K562 (cell line): ENCODE results near the gene FBL.

Experiments
- CCAR2 ChIP-seq: fragments of 200-400 bp; formaldehyde crosslinking; IDR thresholded peaks from 2 replicates; pipeline ENCODE4 v1.6.1; 2017; ENCODE audit warnings: mild to moderate bottlenecking, low read depth, low read length
- CREB1 ChIP-seq, 2 experiments: sonication (generic) in 1 of 2; formaldehyde crosslinking in 1 of 2; IDR thresholded peaks; 2 replicates each; pipeline versions ENCODE4 v1.6.1 to v1.8.0; 2012 to 2022; ENCODE audit warnings: inconsistent platforms in 1 of 2, mild to moderate bottlenecking in 1 of 2, missing genetic modification reagents in 1 of 2, moderate library complexity in 1 of 2
- EZH2 ChIP-seq: IDR thresholded peaks from 2 replicates; pipeline ENCODE4 v1.6.1; 2012; ENCODE audit warnings: low read depth, mild to moderate bottlenecking, inconsistent platforms, low read length, borderline replicate concordance
- MIER1 ChIP-seq: fragments of 450-650 bp; IDR thresholded peaks from 2 replicates; pipeline ENCODE4 v1.6.1; 2016; ENCODE audit warnings: antibody characterized with exemption, mild to moderate bottlenecking, low read depth
- NR1H2 ChIP-seq: sonication (generic); formaldehyde crosslinking; IDR thresholded peaks from 2 replicates; pipeline ENCODE4 v1.4.0; 2020; ENCODE audit warnings: mild to moderate bottlenecking, missing genetic modification reagents
- NR2C2 ChIP-seq, 2 experiments: fragments of 200-800 bp in 1 of 2; sonication (Bioruptor generic) in 1 of 2; sonication (generic) in 1 of 2; formaldehyde crosslinking in 1 of 2; IDR thresholded peaks; 2 replicates each; pipeline versions ENCODE4 v1.6.1 to v1.8.0; 2016 to 2022; ENCODE audit warnings: mild to moderate bottlenecking in 1 of 2, missing compliant biosample characterization in 1 of 2, missing genetic modification characterization in 1 of 2, missing genetic modification reagents in 1 of 2
- REST ChIP-seq, 2 experiments: fragments of 450-650 bp; formaldehyde crosslinking in 1 of 2; IDR thresholded peaks; 2 replicates each; pipeline versions ENCODE4 v1.4.0 to v1.6.1; 2014 to 2020; ENCODE audit warnings: mild to moderate bottlenecking in 2 of 2, borderline replicate concordance in 1 of 2, low read depth in 1 of 2
- SLC30A9 ChIP-seq: fragments of 250-450 bp; sonication (Bioruptor Pico); IDR thresholded peaks from 2 replicates; pipeline ENCODE4 v1.8.0; 2022; ENCODE audit warnings: mild to moderate bottlenecking, moderate library complexity
- YBX1 ChIP-seq: fragments of 450-650 bp; IDR thresholded peaks from 2 replicates; pipeline ENCODE4 v1.7.1; 2016; ENCODE audit warnings: mild to moderate bottlenecking
- ZBTB11 ChIP-seq, 3 experiments: fragments of 200-800 bp in 1 of 3; fragments of 250-450 bp in 1 of 3; fragments of 450-650 bp in 1 of 3; sonication (Bioruptor Pico) in 1 of 3; sonication (Bioruptor generic) in 1 of 3; formaldehyde crosslinking in 1 of 3; IDR thresholded peaks; 2 replicates each; pipeline versions ENCODE4 v1.6.1 to v1.8.0; 2016 to 2022; ENCODE audit warnings: mild to moderate bottlenecking in 2 of 3, missing genetic modification characterization in 2 of 3, missing compliant biosample characterization in 1 of 3, moderate library complexity in 1 of 3
- ZNF23 ChIP-seq: fragments of 250-450 bp; sonication (Bioruptor Pico); IDR thresholded peaks from 2 replicates; pipeline ENCODE4 v1.4.0; 2020; ENCODE audit warnings: mild to moderate bottlenecking
- ZNF311 ChIP-seq: fragments of 250-450 bp; sonication (Bioruptor Pico); IDR thresholded peaks from 2 replicates; pipeline ENCODE4 v1.4.0; 2020; ENCODE audit warnings: mild to moderate bottlenecking, moderate library complexity

- TF ChIP-seq SLC30A9 (CRISPR knock-in tag) (no peak), EZH2 (no peak), ZBTB11 (CRISPR knock-in tag; IDR thresholded peaks at IDR 0.05) (no peak), CREB1 (IDR thresholded peaks at IDR 0.05) (no peak), CREB1 (CRISPR knock-in tag; IDR thresholded peaks at IDR 0.05) (no peak), MIER1 (no peak), CCAR2 (no peak), ZNF311 (CRISPR knock-in tag) (no peak), YBX1 (no peak), REST (IDR thresholded peaks at IDR 0.05; ENCODE audit: borderline replicate concordance) (no peak), REST (CRISPR knock-in tag; IDR thresholded peaks at IDR 0.05; ENCODE audit: low read depth) (no peak), NR1H2 (CRISPR knock-in tag) (no peak), NR2C2 (CRISPR knock-in tag; IDR thresholded peaks at IDR 0.05) (no peak), NR2C2 (tag; IDR thresholded peaks at IDR 0.05) (no peak), ZNF23 (no peak)
Observed at GRCh38 chr19:39830406-39830805, 15.8 kb downstream of the FBL start.
